Epithelial cell of esophagus (primary cell): ENCODE measurements around the gene NEU2.
A peak's percentile ranks its signal among the peaks of the same experiment; 100 is the strongest.
"Not testable (repeated sequence)": the region's sequence is repeated elsewhere in the genome, so short reads cannot be mapped to it uniquely, and the experiment has no call there.

Experiments
- DNase-seq: peaks from one replicate; pipeline ENCODE4 v3.0.0; 2010; ENCODE audit warnings: low read depth
- H3K4me3 ChIP-seq: 2 replicates; pipeline ENCODE4 v1.5.1; 2011; ENCODE audit warnings: mild to moderate bottlenecking, low read length, control low read depth
- TF ChIP-seq, protein P1 (sequence below): IDR thresholded peaks from 2 replicates; pipeline ENCODE4 v1.5.1; 2011; ENCODE audit warnings: low read depth, mild to moderate bottlenecking, low read length, control low read depth, inconsistent platforms; ENCODE audit not compliant: insufficient read depth; ENCODE audit errors: missing control alignments

Gene NEU2

DNA sequence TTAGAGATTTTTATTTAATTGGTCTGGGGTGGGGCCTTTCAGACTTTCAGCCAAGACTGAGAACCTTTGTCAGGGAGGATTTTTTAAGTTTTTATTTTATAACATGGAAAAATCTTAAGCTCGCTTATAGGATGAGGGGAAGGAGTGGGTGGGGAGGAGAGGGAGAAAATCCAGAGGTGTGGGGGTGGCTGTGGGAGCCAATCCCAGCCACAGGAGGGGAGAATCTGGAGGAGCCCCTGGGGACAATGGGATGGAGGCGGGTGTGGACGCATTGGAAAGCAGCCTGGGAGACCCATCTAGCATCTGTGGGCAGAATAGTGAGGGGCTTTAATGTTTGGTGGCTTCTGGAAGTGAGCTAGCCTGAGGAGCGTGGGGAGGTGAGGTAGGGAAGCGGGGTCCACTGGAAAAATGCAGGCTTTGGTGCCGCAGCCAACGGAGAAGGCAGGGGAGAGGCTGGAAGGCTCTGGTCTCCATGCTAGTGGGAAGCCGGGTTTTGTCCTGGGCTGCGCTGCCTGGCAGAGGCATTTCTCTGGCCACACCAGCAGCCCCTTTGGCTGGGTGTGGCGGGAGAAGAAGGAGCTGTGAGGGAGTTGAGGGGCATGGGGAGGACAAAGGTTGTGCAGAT is 16.2 kb downstream of the NEU2 start:
- no peak overlapping the region for H3K4me3 ChIP-seq
- TF ChIP-seq, protein P1, sequence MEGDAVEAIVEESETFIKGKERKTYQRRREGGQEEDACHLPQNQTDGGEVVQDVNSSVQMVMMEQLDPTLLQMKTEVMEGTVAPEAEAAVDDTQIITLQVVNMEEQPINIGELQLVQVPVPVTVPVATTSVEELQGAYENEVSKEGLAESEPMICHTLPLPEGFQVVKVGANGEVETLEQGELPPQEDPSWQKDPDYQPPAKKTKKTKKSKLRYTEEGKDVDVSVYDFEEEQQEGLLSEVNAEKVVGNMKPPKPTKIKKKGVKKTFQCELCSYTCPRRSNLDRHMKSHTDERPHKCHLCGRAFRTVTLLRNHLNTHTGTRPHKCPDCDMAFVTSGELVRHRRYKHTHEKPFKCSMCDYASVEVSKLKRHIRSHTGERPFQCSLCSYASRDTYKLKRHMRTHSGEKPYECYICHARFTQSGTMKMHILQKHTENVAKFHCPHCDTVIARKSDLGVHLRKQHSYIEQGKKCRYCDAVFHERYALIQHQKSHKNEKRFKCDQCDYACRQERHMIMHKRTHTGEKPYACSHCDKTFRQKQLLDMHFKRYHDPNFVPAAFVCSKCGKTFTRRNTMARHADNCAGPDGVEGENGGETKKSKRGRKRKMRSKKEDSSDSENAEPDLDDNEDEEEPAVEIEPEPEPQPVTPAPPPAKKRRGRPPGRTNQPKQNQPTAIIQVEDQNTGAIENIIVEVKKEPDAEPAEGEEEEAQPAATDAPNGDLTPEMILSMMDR: no peak
- no peak for DNase-seq

DNA sequence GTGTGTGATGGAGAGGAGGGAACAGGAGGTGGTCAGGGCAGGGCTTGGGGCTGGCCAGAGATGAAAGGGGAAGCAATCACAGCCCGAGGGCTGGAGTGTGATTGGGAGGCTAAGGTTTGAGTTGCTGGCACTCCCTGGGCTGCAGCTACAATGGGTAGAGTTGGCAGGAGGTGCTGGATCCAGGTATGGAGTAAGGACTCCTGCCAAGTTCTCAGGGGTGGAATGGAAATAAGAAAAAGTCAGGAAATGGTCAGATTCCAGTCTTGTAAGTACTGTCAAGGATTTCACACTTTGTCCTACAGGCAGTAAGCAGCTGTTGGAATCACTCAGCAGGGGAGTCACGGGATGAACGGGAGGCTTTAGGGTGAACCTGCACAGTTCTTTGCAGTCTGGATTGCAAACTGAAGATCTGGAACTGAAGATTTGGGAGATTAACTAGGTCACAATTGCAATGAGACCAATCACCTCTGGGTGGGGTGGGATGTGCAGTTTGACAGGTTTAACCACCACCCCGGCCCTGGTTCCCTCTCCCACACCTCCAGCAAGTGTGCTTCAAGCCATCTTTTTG is 16.8 kb downstream of the NEU2 start:
- H3K4me3 ChIP-seq: no peak overlapping the region
- peak; percentile 27 for DNase-seq
- TF ChIP-seq, protein P1: peak; percentile 7

DNA sequence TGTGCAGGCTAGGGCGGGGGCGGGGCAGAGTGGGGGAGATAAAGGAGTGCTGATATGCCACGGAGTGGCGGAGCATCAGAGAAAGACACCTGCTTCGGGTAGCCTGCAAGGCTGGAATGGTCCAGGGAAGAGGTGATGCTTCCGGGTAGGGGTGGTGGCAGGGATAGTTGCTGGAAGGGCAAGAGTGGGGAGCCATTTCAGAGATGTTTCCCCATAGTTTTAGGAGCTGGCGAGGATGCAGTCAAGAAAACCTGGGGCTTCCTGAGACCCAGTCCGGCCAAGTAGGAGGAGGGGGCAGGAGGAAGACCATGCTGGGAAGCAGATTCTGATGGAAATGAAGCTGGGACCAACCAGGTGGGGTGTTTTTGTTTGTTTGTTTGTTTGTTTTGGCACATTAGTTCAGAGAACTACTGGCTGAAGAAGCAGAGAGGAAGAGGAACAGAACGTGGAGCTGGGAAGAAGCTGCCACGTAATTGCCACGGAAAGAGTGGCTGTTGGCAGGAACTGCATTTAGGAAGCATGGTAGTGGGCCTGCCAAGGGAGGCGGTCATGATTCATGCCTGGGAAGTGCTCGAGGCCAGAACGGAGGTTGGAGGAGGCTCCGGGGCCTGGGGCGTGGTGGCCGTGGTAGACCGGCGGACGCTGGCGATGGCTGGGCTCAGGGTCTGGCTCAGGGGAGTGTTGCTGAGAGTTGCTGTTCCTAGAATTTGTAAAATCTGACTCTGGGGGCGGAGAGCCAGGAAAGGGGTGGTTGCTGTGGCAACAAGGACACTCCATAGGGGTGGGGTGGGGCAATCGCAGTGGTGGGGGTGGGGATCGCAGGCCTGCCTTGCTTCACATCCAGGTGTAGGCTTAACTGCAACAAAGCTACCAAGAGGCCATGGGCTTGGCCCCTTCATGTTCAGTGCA is 19.0 kb downstream of the NEU2 start:
- TF ChIP-seq, protein P1: no peak
- DNase-seq: peak; percentile 89
- no peak overlapping the region for H3K4me3 ChIP-seq

DNA sequence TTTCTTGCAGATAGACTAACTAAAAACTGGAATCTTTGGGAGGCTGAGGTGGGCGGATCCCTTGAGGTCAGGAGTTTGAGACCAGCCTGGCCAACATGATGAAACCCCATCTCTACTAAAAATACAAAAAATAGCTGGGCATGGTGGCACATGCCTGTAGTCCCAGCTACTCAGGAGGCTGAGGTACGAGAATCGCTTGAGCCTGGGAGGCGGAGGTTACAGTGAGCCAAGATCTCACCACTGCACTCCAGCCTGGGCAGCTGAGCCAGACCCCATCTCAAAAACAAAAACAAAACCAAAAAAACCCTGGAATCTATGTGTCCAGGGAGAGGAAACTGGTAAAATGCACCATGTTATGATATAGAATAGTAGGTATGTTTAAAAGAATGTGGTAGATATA is 20.0 kb downstream of the NEU2 start:
- not testable (repeated sequence) for DNase-seq, H3K4me3 ChIP-seq

DNA sequence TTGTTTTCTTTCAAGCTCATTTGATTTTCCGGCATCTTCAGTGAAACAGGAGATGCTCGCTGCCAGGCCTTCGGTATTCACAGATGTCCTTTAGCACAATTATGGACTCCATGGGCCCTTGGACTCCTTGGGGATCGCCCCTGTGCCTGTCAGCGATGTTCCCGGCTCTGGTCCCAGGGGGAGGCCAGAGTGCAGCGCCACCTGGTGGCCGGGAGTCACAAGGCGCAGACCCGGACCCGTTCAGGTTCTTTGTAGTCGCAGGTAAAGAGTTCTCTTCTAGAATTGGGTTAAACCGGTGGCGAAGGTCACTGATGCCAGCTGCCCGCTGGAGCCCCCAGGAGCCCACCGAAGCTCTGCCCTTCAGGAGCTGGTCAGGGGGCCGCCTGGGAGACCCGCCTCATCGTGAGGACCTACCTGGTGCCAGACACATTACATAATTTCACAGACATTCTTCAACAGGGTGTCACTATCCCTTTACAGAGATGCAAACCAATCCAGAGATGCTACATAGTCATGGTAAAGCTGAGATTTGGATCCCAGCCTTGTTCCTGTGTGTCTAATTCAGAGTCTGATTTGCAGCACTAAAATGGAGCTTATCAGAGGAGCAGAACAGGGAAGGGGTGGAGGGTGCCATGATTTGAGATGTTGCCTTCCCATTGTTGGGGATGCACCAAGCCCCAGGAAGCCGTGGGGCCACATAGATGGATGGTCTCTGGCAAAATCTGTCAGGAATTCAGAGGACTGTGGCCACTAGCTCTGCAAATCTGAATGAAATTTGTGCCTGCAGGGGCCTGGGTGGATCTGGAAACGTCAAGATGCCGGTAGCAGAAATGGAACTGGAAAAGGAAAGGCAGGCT is 21.7 kb downstream of the NEU2 start:
- H3K4me3 ChIP-seq: no peak overlapping the region
- DNase-seq: peak; percentile 52
- TF ChIP-seq, protein P1: peak; percentile 83

DNA sequence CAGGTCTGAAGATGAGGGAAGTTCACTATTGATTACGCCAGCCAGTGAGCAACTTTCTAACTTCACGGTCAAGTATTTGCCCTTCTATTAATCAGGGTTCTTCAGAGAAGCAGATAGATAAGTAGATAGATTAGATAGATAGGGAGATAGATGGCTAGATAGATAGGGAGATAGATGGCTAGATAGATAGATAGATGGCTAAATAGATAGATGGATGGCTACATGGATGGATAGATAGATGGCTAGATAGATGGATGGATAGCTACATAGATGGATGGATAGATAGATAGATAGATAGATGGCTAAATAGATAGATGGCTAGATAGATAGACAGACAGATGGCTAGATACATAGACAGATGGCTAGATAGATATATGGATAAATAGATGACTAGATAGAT is 22.9 kb downstream of the NEU2 start:
- TF ChIP-seq, protein P1: no peak
- no peak for DNase-seq
- H3K4me3 ChIP-seq: no peak overlapping the region
